Activated gamma-delta T cell (primary cell): ENCODE measurements around the gene SDK1.

Experiments
- DNase-seq: peaks from one replicate; lab custom pipeline; 2025; lab: John Stamatoyannopoulos, UW

SDK1 gene

DNA sequence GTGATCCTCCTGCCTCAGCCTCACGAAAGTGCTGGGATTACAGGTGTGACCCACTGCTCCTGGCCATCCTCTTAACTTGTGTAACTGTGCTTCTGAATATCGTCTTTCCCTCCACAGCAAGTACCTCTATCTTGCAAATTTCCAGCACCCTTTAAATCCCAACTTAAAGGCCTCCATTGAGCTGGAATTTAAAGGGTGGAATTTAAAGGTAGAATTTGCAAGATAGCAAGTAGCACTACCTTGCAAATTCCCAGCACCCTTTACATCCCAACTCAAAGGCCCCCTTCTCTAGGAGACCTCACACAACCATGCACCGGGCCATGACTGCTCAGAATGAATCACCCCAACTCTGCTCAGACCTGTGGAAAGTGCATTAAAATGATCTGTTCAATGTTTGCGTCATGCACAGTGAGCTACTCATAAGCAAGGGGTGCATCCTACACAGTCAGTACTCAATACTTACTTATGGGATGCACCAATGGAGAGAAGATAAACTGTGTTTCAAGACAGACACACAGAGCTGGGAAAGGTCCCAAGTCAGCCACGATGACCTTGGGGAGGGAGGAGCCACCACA is 17.8 kb upstream of the SDK1 start:
- DNase-seq = no peak

GRCh38 chr7:3285652-3286051 is 15.4 kb upstream of the SDK1 start:
- DNase-seq = no peak

- DNase-seq = no peak
Observed at GRCh38 chr7:3289996-3290395, 11.1 kb upstream of the SDK1 start.

DNA sequence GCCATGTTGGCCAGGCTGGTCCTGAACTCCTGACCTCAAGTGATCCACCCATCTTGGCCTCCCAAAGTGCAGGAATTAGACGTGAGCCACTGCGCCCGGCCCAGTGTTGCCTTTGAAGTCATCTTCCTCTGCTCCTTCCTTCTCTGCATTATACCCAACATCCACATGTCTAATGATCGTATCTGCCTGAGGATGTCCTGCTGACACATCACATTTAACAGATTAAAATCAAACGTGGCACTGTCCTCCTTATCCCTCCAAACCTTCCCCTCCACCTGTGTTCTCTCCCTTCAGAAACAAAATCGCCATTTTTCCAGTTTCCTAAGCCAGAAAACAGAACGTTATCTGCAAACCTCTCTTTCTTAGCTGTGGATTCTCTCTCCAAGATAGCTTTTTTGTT is 8.4 kb upstream of the SDK1 start:
- DNase-seq = no peak

DNA sequence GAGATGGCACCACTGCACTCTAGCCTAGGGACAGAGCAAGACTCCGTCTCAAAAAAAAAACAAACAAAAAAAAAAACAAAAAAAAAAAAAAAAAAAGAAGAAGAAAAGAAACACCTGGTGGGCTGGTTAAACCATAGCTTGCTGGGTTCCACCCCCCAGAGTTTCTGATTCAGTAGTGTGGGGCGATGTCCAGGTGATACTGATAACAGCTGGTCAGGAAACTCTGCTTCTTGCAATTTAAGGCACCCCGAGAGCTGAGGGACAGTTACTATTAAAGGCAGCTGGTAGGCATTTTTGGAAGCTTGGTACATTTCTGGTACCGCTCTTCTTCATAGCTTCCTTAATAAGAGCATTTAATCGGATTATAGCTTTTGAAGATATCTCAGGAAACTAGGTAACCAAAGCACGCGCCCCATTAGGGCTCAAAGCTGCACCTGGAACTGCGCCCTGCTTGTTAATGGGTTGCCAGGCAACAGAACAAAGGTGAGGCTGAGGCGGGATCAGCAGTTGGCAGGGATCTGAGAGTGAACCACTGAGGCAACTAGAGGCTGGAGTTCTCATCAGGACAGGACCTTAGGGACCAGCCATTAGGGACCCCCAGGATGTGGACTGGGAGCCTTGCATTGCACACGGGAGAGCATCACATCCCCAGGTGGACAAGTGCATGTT is 6.5 kb upstream of the SDK1 start:
- no peak for DNase-seq

GRCh38 chr7:3297105-3297819 is 3.8 kb upstream of the SDK1 start:
- no peak for DNase-seq

GRCh38 chr7:3300221-3300650 is 816 bp upstream of the SDK1 start:
- no peak for DNase-seq

GRCh38 chr7:3301449-3301731 is 338 bp downstream of the SDK1 start:
- DNase-seq = no peak

DNA sequence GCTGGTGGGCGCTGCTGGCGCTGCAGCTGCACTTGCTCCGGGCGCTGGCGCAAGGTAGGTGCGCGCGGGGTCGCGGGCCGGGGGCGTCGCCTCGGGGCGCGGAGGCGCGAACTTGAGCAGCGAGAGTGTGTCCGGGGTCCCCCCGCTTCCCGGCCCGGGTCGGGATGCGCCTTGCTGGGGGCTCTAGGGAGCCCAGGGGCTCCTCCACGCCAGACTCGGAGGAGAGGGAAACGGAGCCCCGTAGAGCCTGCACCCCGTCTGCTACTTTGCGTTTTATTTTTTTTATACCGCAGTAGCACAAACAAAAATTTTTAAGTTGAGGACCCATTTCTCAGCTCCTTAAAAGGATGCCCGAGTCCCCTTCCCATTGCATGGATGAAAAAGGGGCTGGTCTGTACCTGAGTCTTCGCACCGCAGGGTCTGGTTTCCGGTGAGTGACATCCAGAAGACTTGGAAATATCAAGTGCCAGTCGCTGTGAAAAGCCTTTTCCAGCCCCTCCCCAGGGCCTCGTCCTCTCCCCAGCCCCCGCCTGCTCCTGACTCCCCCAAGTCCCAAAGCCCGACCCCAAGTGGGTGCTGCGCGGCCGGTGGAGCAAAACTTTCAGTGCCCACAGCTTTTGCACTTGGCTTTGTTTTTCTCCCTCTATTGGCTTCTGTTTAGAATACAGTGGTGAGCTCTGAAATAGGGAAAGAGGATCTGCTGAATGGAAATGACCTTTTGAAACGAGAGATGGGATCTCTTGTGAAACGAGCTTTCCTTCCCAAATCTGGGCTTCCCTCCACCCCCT is 973 bp downstream of the SDK1 start:
- no peak for DNase-seq

- no peak for DNase-seq
Observed at GRCh38 chr7:3302681-3303320, 1.7 kb downstream of the SDK1 start.

GRCh38 chr7:3304131-3304530 is 3.1 kb downstream of the SDK1 start:
- DNase-seq = no peak

- DNase-seq = no peak
Observed at GRCh38 chr7:3307435-3307834, 6.4 kb downstream of the SDK1 start.

DNA sequence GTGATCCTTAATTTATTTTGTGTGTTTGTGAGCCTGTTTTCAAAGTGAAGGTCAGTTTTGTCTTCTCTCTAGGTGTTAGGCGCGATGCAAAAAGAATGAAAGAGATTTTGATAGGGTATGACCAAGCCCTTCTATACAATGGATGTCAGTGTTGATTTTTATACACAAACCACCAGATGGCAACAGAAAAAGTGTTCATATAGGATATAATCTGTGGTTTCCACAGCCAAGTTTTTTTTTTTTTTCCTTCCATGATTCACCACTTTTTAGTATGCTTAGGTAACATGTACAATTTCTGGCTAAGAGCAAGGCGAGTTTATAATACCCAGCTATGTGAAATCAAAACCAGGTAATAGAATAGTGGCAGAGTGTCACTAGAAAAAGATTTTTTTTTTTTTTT is 8.1 kb downstream of the SDK1 start:
- DNase-seq = no peak

DNA sequence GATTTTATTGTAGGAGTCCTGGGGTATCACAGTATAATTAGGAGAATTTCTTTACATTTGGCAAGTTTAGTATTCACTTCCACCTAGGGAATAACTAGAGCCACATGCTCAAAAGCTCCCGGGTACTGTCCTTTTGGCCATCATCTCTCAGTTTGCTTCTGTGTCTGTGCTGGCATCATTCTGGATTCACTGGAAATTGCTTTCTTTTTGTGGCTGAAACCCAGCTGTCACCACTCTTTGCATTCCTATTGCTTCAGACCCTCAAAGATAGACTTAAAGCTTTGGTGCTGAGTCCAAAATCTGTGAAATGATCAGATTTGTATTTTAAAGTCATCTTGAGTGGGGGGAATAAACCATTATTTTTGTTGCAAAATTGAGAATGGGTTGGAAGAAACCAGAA is 8.9 kb downstream of the SDK1 start:
- no peak for DNase-seq

- no peak for DNase-seq
Observed at GRCh38 chr7:3310884-3311283, 9.8 kb downstream of the SDK1 start.

GRCh38 chr7:3312583-3312982 is 11.5 kb downstream of the SDK1 start:
- DNase-seq = no peak

DNA sequence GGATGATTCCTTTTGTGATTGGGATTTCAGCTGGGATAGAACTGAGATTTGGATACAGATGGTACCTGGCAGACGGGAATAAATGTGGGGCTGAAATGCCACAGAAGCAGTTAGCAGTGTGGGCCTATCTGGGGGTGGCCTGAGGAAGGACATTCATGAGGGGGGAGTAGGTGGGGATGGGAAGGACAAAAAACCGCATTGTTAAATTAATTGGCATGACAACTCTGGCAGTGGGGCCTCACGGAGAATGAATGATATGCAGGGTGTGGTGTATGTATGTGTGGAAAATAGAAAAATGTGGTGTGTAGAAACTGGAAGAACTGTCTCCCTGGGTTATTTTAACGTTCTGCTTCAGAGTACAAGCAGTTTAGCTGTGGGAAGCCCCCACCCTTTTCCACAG is 17.8 kb downstream of the SDK1 start:
- no peak for DNase-seq

- DNase-seq = no peak
Observed at GRCh38 chr7:3321206-3321605, 20.2 kb downstream of the SDK1 start.

GRCh38 chr7:3321745-3322144 is 20.7 kb downstream of the SDK1 start:
- DNase-seq = no peak

- DNase-seq = no peak
Observed at GRCh38 chr7:3326246-3326645, 25.2 kb downstream of the SDK1 start.

DNA sequence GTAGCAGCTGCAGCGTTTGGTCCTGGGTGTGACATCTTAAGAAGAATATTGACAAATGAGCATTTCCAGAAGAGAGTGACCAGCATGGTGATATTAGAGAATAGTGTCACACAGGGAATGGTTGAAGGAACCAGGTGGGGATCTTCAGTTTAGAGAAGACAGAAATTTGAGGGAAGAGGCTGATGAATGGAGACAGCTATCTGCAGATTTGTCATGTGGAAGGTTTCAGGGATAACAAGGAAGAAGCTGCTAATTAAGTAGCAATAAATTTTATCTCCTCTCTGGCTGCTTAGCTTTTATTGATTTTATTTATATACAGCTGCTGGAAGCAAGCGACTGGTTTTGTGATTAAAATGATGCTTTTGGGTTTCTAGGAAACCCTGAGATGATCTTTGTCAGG is 26.0 kb downstream of the SDK1 start:
- no peak for DNase-seq

- DNase-seq = no peak
Observed at GRCh38 chr7:3327655-3328054, 26.6 kb downstream of the SDK1 start.
